K562 (cell line): Measurements from ENCODE around the gene MRPS30. TPM values are rescaled to one million over a fixed set of nuclear protein-coding genes. Genes with fewer than 3 reads are reported as not detected.
A peak's percentile ranks its signal among the peaks of the same experiment; 100 is the strongest.

Experiments
- ADNP ChIP-seq: fragments of 200-800 bp; sonication (Bioruptor generic); IDR thresholded peaks from 2 replicates; pipeline ENCODE4 v1.6.1; 2016; ENCODE audit warnings: missing genetic modification characterization, missing compliant biosample characterization
- ARID2 ChIP-seq: fragments of 450-650 bp; IDR thresholded peaks from 2 replicates; pipeline ENCODE4 v1.6.1; 2017; ENCODE audit warnings: antibody characterized with exemption, mild to moderate bottlenecking
- CHD2 ChIP-seq: IDR thresholded peaks from 2 replicates; pipeline ENCODE4 v1.6.1; 2011; ENCODE audit warnings: low read depth, low read length
- COPS2 ChIP-seq: fragments of 450-650 bp; conservative IDR thresholded peaks from 2 replicates; pipeline ENCODE4 v1.6.1; 2016; ENCODE audit warnings: mild to moderate bottlenecking, moderate library complexity
- ERF ChIP-seq: fragments of 450-650 bp; formaldehyde crosslinking; IDR thresholded peaks from 2 replicates; pipeline ENCODE4 v1.4.0; 2020; ENCODE audit warnings: mild to moderate bottlenecking, mixed read lengths
- FOXA3 ChIP-seq, 2 experiments: fragments of 450-650 bp in 1 of 2; sonication (generic) in 1 of 2; formaldehyde crosslinking; IDR thresholded peaks in 1 of 2; conservative IDR thresholded peaks in 1 of 2; 2 replicates each; pipeline versions ENCODE4 v1.4.0 to v1.8.0; 2020 to 2022; ENCODE audit warnings: mild to moderate bottlenecking in 2 of 2, missing genetic modification reagents in 1 of 2
- HDAC3 ChIP-seq: fragments of 450-650 bp; IDR thresholded peaks from 2 replicates; pipeline ENCODE4 v1.6.1; 2018; ENCODE audit warnings: borderline replicate concordance, mild to moderate bottlenecking, moderate library complexity; ENCODE audit not compliant: partially characterized antibody
- KLF6 ChIP-seq: fragments of 250-450 bp; sonication (Bioruptor Pico); IDR thresholded peaks from 2 replicates; pipeline ENCODE4 v1.4.0; 2020; ENCODE audit warnings: mild to moderate bottlenecking, moderate library complexity, borderline replicate concordance
- MCM2 ChIP-seq: fragments of 450-650 bp; IDR thresholded peaks from 2 replicates; pipeline ENCODE4 v1.6.1; 2017; ENCODE audit warnings: low read depth, mild to moderate bottlenecking
- NR3C1 ChIP-seq: sonication (generic); formaldehyde crosslinking; IDR thresholded peaks from 2 replicates; pipeline ENCODE4 v1.8.1; 2022; ENCODE audit warnings: missing genetic modification reagents
- PHTF2 ChIP-seq: fragments of 250-450 bp; sonication (Bioruptor Pico); IDR thresholded peaks from 2 replicates; pipeline ENCODE4 v1.5.0; 2021; ENCODE audit warnings: mild to moderate bottlenecking
- RFX5 ChIP-seq: IDR thresholded peaks from 2 replicates; pipeline ENCODE4 v1.6.1; 2011; ENCODE audit warnings: low read depth, mild to moderate bottlenecking, improper control_type of control experiment, low read length
- TEAD4 ChIP-seq, 2 experiments: sonication (generic) in 1 of 2; formaldehyde crosslinking in 1 of 2; IDR thresholded peaks; 2 replicates each; pipeline versions ENCODE4 v1.6.1 to v1.8.0; 2012 to 2022; ENCODE audit warnings: borderline replicate concordance in 1 of 2, inconsistent platforms in 1 of 2, low read length in 1 of 2, mild to moderate bottlenecking in 1 of 2, missing genetic modification reagents in 1 of 2
- U2AF2 ChIP-seq: fragments of 200-400 bp; formaldehyde crosslinking; optimal IDR thresholded peaks from 2 replicates; pipeline ENCODE3; 2017; ENCODE audit warnings: low read depth, mild to moderate bottlenecking, low read length
- ZC3H11A ChIP-seq: IDR thresholded peaks from 2 replicates; pipeline ENCODE4 v1.6.1; 2012; ENCODE audit warnings: low read depth, low read length, improper control_type of control experiment
- ZKSCAN1 ChIP-seq: fragments of 150-350 bp; IDR thresholded peaks from 2 replicates; pipeline ENCODE4 v1.6.1; 2016; ENCODE audit warnings: low read depth, low read length
- ZNF124 ChIP-seq: sonication (generic); formaldehyde crosslinking; IDR thresholded peaks from 2 replicates; pipeline ENCODE4 v1.8.1; 2022; ENCODE audit warnings: missing genetic modification reagents
- ZNF212 ChIP-seq: fragments of 450-650 bp; formaldehyde crosslinking; IDR thresholded peaks from 2 replicates; pipeline ENCODE4 v1.4.0; 2020; ENCODE audit warnings: mild to moderate bottlenecking
- ZNF589 ChIP-seq: fragments of 200-800 bp; sonication (Bioruptor generic); IDR thresholded peaks from 2 replicates; pipeline ENCODE4 v1.6.1; 2016; ENCODE audit warnings: low read depth, missing genetic modification characterization, missing compliant biosample characterization
- ZNF766 ChIP-seq: fragments of 200-800 bp; sonication (Bioruptor generic); conservative IDR thresholded peaks from 2 replicates; pipeline ENCODE4 v1.6.1; 2016; ENCODE audit warnings: missing genetic modification characterization, missing compliant biosample characterization
- ZSCAN29 ChIP-seq: fragments of 450-650 bp; IDR thresholded peaks from 2 replicates; pipeline ENCODE4 v1.6.1; 2017
- polyA plus RNA-seq, 8 experiments: library from polyadenylated mRNA; depleted of rRNA in 4 of 8; stranded (reverse) in 5 of 8; unstranded in 3 of 8; fragments of >200 nt; fragmentation: Nextera tagmentation in 2 of 8; fragmentation: Illumina TruSeq in 1 of 8; extraction: Ambion mirVana in 2 of 8; extraction: Trizol in 1 of 8; gene quantifications; 2 replicates each; pipeline versions ENCODE4 v1.2.1 to v1.2.3, GENCODE V29; 2011 to 2014; ENCODE audit warnings: inconsistent platforms in 1 of 8, missing spikeins in 1 of 8
- total RNA-seq, 7 experiments: library from RNA; depleted of rRNA in 6 of 7; stranded (reverse); fragments of >200 nt in 6 of 7; fragmentation: Illumina TruSeq in 2 of 7; extraction: Trizol in 2 of 7; gene quantifications; 2 replicates each; pipeline versions ENCODE4 v1.2.1 to v1.2.3, GENCODE V29; 2011 to 2021; ENCODE audit warnings: low replicate concordance in 1 of 7
- TF ChIP-seq, protein P1 (sequence below): sonication (generic); formaldehyde crosslinking; IDR thresholded peaks from 2 replicates; pipeline ENCODE4 v1.8.1; 2023; ENCODE audit warnings: mild to moderate bottlenecking, missing genetic modification reagents
- TF ChIP-seq, protein P2 (sequence below): fragments of 250-450 bp; sonication (Bioruptor Pico); IDR thresholded peaks from 2 replicates; pipeline ENCODE4 v1.8.0; 2022; ENCODE audit warnings: inconsistent platforms
- TF ChIP-seq, protein P3 (sequence below): fragments of 250-450 bp; sonication (Bioruptor Pico); IDR thresholded peaks from 2 replicates; pipeline ENCODE4 v1.8.0; 2022; ENCODE audit warnings: moderate library complexity, mild to moderate bottlenecking, inconsistent platforms
- TF ChIP-seq, protein P4 (sequence below): fragments of 450-650 bp; IDR thresholded peaks from 2 replicates; pipeline ENCODE4 v1.6.1; 2016; ENCODE audit warnings: antibody characterized with exemption

MRPS30 gene
- total and polyA plus RNA-seq, 9 of the 15 experiments (the other 6 are each of a cell fraction or from before 2014, with no cell fraction given), result 24.3 to 145 (median 114) TPM

DNA sequence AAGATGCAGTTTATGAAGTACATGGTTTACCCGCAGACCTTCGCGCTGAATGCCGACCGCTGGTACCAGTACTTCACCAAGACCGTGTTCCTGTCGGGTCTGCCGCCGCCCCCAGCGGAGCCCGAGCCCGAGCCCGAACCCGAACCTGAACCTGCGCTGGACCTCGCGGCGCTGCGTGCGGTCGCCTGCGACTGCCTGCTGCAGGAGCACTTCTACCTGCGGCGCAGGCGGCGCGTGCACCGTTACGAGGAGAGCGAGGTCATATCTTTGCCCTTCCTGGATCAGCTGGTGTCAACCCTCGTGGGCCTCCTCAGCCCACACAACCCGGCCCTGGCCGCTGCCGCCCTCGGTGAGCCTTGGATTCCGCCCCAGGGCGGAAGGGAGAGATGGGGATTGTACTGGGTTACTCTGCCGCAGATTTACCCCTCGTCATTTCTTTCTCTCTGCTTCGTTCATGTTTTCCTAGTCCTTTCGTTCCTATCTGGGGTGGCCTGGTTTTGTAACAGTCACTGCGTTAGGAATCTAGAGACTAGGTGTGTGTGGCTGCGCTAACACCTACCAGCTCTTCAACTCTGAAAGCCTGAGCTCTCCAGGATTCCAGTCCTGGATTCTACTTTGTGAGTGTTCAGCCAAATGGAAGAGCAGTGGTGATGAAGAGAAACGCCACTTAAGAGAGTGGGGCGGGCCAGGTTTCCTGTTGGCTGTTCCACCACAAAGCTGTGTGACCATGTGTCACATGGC lies 638 bp downstream of the MRPS30 start (continued):
- TF ChIP-seq TEAD4 (IDR thresholded peaks at IDR 0.05; ENCODE audit: low read length) (no peak), TEAD4 (CRISPR knock-in tag; IDR thresholded peaks at IDR 0.05; ENCODE audit: borderline replicate concordance) (no peak), ZKSCAN1 (no peak), ZNF124 (CRISPR knock-in tag) (no peak), NR3C1 (0 out of 2 replicates have a peak, but pooled peaks have one; percentile 78), CHD2 (no peak; the same call in 1 of the 2 replicates), ERF (no peak), ZNF589 (CRISPR knock-in tag) (no peak), ADNP (tag) (no peak), ZNF212 (no peak), U2AF2 (no peak), FOXA3 (CRISPR knock-in tag; conservative IDR thresholded peaks at IDR 0.05 in 1 of 2, IDR thresholded peaks at IDR 0.05 in 1 of 2) (no peak), KLF6 (CRISPR knock-in tag) (no peak), ZSCAN29 (0 out of 2 replicates have a peak, but pooled peaks have one; percentile 54), COPS2 (no peak), RFX5 (no peak), ARID2 (no peak), HDAC3 (no peak), MCM2 (no peak), PHTF2 (CRISPR knock-in tag) (no peak), ZC3H11A (no peak), ZNF766 (no peak)
- TF ChIP-seq, protein P1, sequence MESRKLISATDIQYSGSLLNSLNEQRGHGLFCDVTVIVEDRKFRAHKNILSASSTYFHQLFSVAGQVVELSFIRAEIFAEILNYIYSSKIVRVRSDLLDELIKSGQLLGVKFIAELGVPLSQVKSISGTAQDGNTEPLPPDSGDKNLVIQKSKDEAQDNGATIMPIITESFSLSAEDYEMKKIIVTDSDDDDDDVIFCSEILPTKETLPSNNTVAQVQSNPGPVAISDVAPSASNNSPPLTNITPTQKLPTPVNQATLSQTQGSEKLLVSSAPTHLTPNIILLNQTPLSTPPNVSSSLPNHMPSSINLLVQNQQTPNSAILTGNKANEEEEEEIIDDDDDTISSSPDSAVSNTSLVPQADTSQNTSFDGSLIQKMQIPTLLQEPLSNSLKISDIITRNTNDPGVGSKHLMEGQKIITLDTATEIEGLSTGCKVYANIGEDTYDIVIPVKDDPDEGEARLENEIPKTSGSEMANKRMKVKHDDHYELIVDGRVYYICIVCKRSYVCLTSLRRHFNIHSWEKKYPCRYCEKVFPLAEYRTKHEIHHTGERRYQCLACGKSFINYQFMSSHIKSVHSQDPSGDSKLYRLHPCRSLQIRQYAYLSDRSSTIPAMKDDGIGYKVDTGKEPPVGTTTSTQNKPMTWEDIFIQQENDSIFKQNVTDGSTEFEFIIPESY (CRISPR knock-in tag), result no peak
- TF ChIP-seq, protein P2, sequence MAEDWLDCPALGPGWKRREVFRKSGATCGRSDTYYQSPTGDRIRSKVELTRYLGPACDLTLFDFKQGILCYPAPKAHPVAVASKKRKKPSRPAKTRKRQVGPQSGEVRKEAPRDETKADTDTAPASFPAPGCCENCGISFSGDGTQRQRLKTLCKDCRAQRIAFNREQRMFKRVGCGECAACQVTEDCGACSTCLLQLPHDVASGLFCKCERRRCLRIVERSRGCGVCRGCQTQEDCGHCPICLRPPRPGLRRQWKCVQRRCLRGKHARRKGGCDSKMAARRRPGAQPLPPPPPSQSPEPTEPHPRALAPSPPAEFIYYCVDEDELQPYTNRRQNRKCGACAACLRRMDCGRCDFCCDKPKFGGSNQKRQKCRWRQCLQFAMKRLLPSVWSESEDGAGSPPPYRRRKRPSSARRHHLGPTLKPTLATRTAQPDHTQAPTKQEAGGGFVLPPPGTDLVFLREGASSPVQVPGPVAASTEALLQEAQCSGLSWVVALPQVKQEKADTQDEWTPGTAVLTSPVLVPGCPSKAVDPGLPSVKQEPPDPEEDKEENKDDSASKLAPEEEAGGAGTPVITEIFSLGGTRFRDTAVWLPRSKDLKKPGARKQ (CRISPR knock-in tag), result no peak
- TF ChIP-seq, protein P3, sequence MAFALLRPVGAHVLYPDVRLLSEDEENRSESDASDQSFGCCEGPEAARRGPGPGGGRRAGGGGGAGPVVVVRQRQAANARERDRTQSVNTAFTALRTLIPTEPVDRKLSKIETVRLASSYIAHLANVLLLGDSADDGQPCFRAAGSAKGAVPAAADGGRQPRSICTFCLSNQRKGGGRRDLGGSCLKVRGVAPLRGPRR (CRISPR knock-in tag), result no peak
- TF ChIP-seq, protein P4, sequence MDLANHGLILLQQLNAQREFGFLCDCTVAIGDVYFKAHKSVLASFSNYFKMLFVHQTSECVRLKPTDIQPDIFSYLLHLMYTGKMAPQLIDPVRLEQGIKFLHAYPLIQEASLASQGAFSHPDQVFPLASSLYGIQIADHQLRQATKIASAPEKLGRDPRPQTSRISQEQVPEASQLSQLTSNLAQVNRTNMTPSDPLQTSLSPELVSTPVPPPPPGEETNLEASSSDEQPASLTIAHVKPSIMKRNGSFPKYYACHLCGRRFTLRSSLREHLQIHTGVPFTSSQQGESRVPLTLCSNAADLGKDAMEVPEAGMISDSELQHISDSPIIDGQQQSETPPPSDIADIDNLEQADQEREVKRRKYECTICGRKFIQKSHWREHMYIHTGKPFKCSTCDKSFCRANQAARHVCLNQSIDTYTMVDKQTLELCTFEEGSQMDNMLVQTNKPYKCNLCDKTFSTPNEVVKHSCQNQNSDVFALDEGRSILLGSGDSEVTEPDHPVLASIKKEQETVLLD, result no peak
